Thoracic aorta (tissue), 2 donors: ENCODE data around the gene GNPTG. TPM values are rescaled to one million over a fixed set of nuclear protein-coding genes. Genes with fewer than 3 reads are reported as not detected.

ENCODE experiments used
- ATAC-seq: fragments of 150-250 bp; one replicate; pipeline ENCODE4 v1.8.0; 2017; ENCODE audit warnings: low read depth; ENCODE audit not compliant: insufficient number of reproducible peaks, low FRiP score
- DNase-seq: peaks from one replicate; pipeline ENCODE4 v3.0.0-alpha.2; 2020; ENCODE audit warnings: low spot score
- H3K27ac ChIP-seq, 2 donors: fragments of 200-600 bp; sonication (generic); 1 replicate in 1 of 2; 2 replicates in 1 of 2; pipeline ENCODE4 v1.5.1; 2016; ENCODE audit warnings: mild to moderate bottlenecking in 2 of 2, moderate library complexity in 2 of 2
- H3K27me3 ChIP-seq: fragments of 200-600 bp; sonication (generic); replicated peaks from 2 replicates; pipeline ENCODE4 v1.6.0; 2016; ENCODE audit warnings: mild to moderate bottlenecking; ENCODE audit not compliant: insufficient read depth
- H3K36me3 ChIP-seq: fragments of 200-600 bp; sonication (generic); one replicate; pipeline ENCODE4 v1.5.1; 2016
- H3K4me1 ChIP-seq, 2 donors: fragments of 200-600 bp; sonication (generic); 1 replicate in 1 of 2; 2 replicates in 1 of 2; pipeline versions ENCODE4 v1.5.1 to v1.6.0; 2016; ENCODE audit warnings: low read depth in 2 of 2, mild to moderate bottlenecking in 1 of 2; ENCODE audit not compliant: control insufficient read depth in 1 of 2
- H3K4me3 ChIP-seq: fragments of 200-600 bp; sonication (generic); 2 replicates; pipeline ENCODE4 v1.5.1; 2016; ENCODE audit warnings: mild to moderate bottlenecking
- H3K9me3 ChIP-seq: fragments of 200-600 bp; sonication (generic); 2 replicates; pipeline ENCODE4 v1.5.1; 2016
- CTCF ChIP-seq: fragments of 200-600 bp; sonication (generic); IDR thresholded peaks from one replicate; pipeline ENCODE4 v1.5.1; 2019; ENCODE audit warnings: antibody characterized with exemption
- total RNA-seq, 2 donors: library from RNA; depleted of rRNA; stranded (reverse); fragments of >200 nt; gene quantifications; one replicate each; pipeline versions ENCODE4 v1.1.0 to v1.2.3, GENCODE V29; 2016

GNPTG gene
- total RNA-seq, 2 donors from 2014 or later: 67.9 to 69.7 TPM

- Histone ChIP-seq H3K27ac (no peak overlapping the region), H3K27me3 (peaks cover 10% of the 10 kb centered on the region), H3K4me3 (no peak overlapping the region), H3K4me1 (peaks cover 12 to 26% of the 10 kb centered on the region in 2 donors), H3K9me3 (no peaks in the 10 kb centered on the region), H3K36me3 (no peaks in the 10 kb centered on the region)
- DNase-seq (no peak), ATAC-seq (no peak)
- no peak for TF ChIP-seq CTCF
These were observed 15.7 kb upstream of the GNPTG start for GRCh38 chr16:1335996-1336395.

GRCh38 chr16:1336619-1337018 lies 15.1 kb upstream of the GNPTG start:
- DNase-seq (no peak), ATAC-seq (no peak)
- Histone ChIP-seq H3K4me1 (peaks cover 10 to 22% of the 10 kb centered on the region in 2 donors), H3K27ac (no peak overlapping the region), H3K36me3 (no peaks in the 10 kb centered on the region), H3K9me3 (no peaks in the 10 kb centered on the region), H3K27me3 (peaks cover 10% of the 10 kb centered on the region), H3K4me3 (no peak overlapping the region)
- TF ChIP-seq CTCF: no peak

- no peaks in the 10 kb centered on the region for H3K36me3 ChIP-seq
- DNase-seq: no peak
- H3K4me1 ChIP-seq: peaks cover 3 to 16% of the 10 kb centered on the region in 2 donors
- no peak for ATAC-seq
- TF ChIP-seq CTCF: no peak
- H3K27me3 ChIP-seq: peaks cover 10% of the 10 kb centered on the region
- no peaks in the 10 kb centered on the region for H3K9me3 ChIP-seq
- no peak overlapping the region for H3K4me3 ChIP-seq
- H3K27ac ChIP-seq: no peak overlapping the region
These were observed 14.2 kb upstream of the GNPTG start for GRCh38 chr16:1337486-1337885.

- Histone ChIP-seq H3K9me3 (no peaks in the 10 kb centered on the region), H3K4me1 (peaks cover 3 to 14% of the 10 kb centered on the region in 2 donors), H3K27ac (no peak overlapping the region), H3K27me3 (peaks cover 10% of the 10 kb centered on the region), H3K4me3 (no peak overlapping the region), H3K36me3 (no peaks in the 10 kb centered on the region)
- TF ChIP-seq CTCF: no peak
- no peak for DNase-seq
- no peak for ATAC-seq
These were observed 13.5 kb upstream of the GNPTG start for GRCh38 chr16:1338119-1338730.

GRCh38 chr16:1338855-1339675 lies 12.7 kb upstream of the GNPTG start:
- Histone ChIP-seq H3K27ac (no peak overlapping the region), H3K4me1 (peaks cover 0 to 15% of the 10 kb centered on the region in 2 donors), H3K36me3 (no peaks in the 10 kb centered on the region), H3K9me3 (no peaks in the 10 kb centered on the region), H3K4me3 (no peak overlapping the region), H3K27me3 (peaks cover 5% of the 10 kb centered on the region)
- no peak for DNase-seq
- no peak for ATAC-seq
- TF ChIP-seq CTCF: no peak
